ENCODE data around the gene PPM1D. TPM values are rescaled to one million over a fixed set of nuclear protein-coding genes. Genes with fewer than 3 reads are reported as not detected.

PPM1D gene
- total and polyA plus RNA-seq, 2 of the 13 experiments (the other 11 are each of a cell fraction or from before 2014, with no cell fraction given) = 8.0 to 26.2 TPM

DNA sequence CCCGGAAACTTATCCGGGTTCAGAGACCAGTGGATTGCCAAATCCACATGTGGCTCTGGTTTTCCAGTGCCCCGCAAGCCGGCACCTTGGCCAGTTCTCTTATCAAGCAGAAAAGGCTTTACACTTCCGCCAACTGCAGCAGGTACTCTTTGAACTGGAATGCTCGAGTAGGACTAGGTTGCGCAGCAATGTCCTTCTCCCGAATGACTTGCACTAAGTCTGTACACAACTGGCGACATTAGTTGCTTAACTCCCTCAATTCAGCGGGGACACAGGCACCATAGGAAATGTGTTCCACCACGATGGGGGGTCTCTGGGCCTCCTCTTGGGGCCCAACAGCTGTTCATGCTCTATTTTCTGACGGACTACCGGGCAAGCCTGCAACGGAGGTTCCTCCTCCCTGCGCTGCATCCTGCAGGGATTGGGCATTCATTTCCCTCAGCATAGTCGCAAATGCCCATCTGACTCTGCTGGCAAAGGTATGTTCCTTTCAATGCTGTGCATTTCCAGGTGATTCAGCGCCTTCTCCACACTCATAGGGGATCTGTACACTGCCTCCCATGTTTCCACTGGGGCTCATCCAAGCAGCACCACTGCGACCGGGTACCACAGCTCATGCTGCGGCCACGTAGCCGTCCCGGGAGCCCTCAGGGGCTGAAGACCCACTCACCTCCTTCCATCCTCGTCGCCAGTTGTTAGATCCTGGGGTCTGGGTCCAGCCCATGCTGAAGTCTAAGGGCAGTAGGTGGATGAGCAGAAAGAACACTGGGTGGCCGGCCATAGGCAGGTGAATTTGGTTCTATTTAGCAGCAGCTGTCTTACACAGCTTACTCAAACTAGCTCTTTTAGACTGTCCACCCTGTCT lies 39.8 kb upstream of the PPM1D start (continued):
- TF ChIP-seq, protein P1, sequence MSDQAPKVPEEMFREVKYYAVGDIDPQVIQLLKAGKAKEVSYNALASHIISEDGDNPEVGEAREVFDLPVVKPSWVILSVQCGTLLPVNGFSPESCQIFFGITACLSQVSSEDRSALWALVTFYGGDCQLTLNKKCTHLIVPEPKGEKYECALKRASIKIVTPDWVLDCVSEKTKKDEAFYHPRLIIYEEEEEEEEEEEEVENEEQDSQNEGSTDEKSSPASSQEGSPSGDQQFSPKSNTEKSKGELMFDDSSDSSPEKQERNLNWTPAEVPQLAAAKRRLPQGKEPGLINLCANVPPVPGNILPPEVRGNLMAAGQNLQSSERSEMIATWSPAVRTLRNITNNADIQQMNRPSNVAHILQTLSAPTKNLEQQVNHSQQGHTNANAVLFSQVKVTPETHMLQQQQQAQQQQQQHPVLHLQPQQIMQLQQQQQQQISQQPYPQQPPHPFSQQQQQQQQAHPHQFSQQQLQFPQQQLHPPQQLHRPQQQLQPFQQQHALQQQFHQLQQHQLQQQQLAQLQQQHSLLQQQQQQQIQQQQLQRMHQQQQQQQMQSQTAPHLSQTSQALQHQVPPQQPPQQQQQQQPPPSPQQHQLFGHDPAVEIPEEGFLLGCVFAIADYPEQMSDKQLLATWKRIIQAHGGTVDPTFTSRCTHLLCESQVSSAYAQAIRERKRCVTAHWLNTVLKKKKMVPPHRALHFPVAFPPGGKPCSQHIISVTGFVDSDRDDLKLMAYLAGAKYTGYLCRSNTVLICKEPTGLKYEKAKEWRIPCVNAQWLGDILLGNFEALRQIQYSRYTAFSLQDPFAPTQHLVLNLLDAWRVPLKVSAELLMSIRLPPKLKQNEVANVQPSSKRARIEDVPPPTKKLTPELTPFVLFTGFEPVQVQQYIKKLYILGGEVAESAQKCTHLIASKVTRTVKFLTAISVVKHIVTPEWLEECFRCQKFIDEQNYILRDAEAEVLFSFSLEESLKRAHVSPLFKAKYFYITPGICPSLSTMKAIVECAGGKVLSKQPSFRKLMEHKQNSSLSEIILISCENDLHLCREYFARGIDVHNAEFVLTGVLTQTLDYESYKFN (CRISPR knock-in tag; conservative IDR thresholded peaks at IDR 0.05) = peak; percentile 81
- TF ChIP-seq KMT2A (CRISPR knock-in tag; IDR thresholded peaks at IDR 0.05) (peak; percentile 66), ZNF816 (CRISPR knock-in tag; IDR thresholded peaks at IDR 0.05; ENCODE audit: borderline replicate concordance) (peak; percentile 36; the same call in 1 of the 2 replicates), ZNF30 (CRISPR knock-in tag; IDR thresholded peaks at IDR 0.05) (0 out of 2 replicates have a peak, but pooled peaks have one; percentile 24), ZNF761 (CRISPR knock-in tag; conservative IDR thresholded peaks at IDR 0.05) (peak; percentile 72; the same call in 1 of the 2 replicates), ZNF143 (CRISPR knock-in tag; IDR thresholded peaks at IDR 0.05) (0 out of 2 replicates have a peak, but pooled peaks have one; percentile 16), ZNF576 (CRISPR knock-in tag; IDR thresholded peaks at IDR 0.05) (0 out of 2 replicates have a peak, but pooled peaks have one; percentile 11), ZNF354B (CRISPR knock-in tag; IDR thresholded peaks at IDR 0.05) (no peak), RCOR2 (CRISPR knock-in tag; IDR thresholded peaks at IDR 0.05) (peak; percentile 63; the same call in 1 of the 2 replicates), NRL (CRISPR knock-in tag; IDR thresholded peaks at IDR 0.05; ENCODE audit: borderline replicate concordance) (peak; percentile 25; the same call in 1 of the 2 replicates), ZNF280B (CRISPR knock-in tag; IDR thresholded peaks at IDR 0.05; ENCODE audit: borderline replicate concordance) (peak; percentile 75; the same call in 1 of the 2 replicates), NFKBIZ (CRISPR knock-in tag; IDR thresholded peaks at IDR 0.05) (0 out of 2 replicates have a peak, but pooled peaks have one; percentile 41), ZFP37 (CRISPR knock-in tag; IDR thresholded peaks at IDR 0.05; ENCODE audit: borderline replicate concordance) (0 out of 2 replicates have a peak, but pooled peaks have one; percentile 37), CBX1 (IDR thresholded peaks at IDR 0.05; ENCODE audit: low read depth) (no peak), POLR2G (IDR thresholded peaks at IDR 0.05; ENCODE audit: low read depth, low read length) (peak; percentile 68), ZNF879 (CRISPR knock-in tag; IDR thresholded peaks at IDR 0.05) (peak; percentile 93), PHF8 (CRISPR knock-in tag; IDR thresholded peaks at IDR 0.05) (peak; percentile 53; the same call in 1 of the 2 replicates), ZNF253 (CRISPR knock-in tag; IDR thresholded peaks at IDR 0.05; ENCODE audit: borderline replicate concordance) (peak; percentile 75)
- TF ChIP-seq, protein P2, sequence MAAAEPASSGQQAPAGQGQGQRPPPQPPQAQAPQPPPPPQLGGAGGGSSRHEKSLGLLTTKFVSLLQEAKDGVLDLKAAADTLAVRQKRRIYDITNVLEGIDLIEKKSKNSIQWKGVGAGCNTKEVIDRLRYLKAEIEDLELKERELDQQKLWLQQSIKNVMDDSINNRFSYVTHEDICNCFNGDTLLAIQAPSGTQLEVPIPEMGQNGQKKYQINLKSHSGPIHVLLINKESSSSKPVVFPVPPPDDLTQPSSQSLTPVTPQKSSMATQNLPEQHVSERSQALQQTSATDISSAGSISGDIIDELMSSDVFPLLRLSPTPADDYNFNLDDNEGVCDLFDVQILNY (CRISPR knock-in tag; conservative IDR thresholded peaks at IDR 0.05) = peak; percentile 33; the same call in 1 of the 2 replicates
- TF ChIP-seq, protein P3, sequence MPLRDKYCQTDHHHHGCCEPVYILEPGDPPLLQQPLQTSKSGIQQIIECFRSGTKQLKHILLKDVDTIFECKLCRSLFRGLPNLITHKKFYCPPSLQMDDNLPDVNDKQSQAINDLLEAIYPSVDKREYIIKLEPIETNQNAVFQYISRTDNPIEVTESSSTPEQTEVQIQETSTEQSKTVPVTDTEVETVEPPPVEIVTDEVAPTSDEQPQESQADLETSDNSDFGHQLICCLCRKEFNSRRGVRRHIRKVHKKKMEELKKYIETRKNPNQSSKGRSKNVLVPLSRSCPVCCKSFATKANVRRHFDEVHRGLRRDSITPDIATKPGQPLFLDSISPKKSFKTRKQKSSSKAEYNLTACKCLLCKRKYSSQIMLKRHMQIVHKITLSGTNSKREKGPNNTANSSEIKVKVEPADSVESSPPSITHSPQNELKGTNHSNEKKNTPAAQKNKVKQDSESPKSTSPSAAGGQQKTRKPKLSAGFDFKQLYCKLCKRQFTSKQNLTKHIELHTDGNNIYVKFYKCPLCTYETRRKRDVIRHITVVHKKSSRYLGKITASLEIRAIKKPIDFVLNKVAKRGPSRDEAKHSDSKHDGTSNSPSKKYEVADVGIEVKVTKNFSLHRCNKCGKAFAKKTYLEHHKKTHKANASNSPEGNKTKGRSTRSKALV (CRISPR knock-in tag; IDR thresholded peaks at IDR 0.05) = peak; percentile 61; the same call in 1 of the 2 replicates

Measured in HepG2 (cell line).